Activated naive CD8-positive, alpha-beta T cell (primary cell): ENCODE measurements around the gene MYL6.

ENCODE experiments used
- H3K27ac Mint-ChIP-seq: one replicate; pipeline ENCODE4 v1.8.0; 2021; ENCODE audit warnings: mixed read lengths
- H3K27me3 Mint-ChIP-seq: one replicate; pipeline ENCODE4 v1.8.0; 2021; ENCODE audit warnings: mixed read lengths
- H3K36me3 Mint-ChIP-seq: one replicate; pipeline ENCODE4 v1.8.0; 2021; ENCODE audit warnings: mixed read lengths
- H3K4me1 Mint-ChIP-seq: one replicate; pipeline ENCODE4 v1.8.0; 2021; ENCODE audit warnings: low read depth, mixed read lengths
- H3K4me3 Mint-ChIP-seq: one replicate; pipeline ENCODE4 v1.8.0; 2021; ENCODE audit warnings: mild to moderate bottlenecking, mixed read lengths
- H3K9me3 Mint-ChIP-seq: one replicate; pipeline ENCODE4 v1.8.0; 2021; ENCODE audit warnings: low read depth, mixed read lengths

Gene MYL6

DNA sequence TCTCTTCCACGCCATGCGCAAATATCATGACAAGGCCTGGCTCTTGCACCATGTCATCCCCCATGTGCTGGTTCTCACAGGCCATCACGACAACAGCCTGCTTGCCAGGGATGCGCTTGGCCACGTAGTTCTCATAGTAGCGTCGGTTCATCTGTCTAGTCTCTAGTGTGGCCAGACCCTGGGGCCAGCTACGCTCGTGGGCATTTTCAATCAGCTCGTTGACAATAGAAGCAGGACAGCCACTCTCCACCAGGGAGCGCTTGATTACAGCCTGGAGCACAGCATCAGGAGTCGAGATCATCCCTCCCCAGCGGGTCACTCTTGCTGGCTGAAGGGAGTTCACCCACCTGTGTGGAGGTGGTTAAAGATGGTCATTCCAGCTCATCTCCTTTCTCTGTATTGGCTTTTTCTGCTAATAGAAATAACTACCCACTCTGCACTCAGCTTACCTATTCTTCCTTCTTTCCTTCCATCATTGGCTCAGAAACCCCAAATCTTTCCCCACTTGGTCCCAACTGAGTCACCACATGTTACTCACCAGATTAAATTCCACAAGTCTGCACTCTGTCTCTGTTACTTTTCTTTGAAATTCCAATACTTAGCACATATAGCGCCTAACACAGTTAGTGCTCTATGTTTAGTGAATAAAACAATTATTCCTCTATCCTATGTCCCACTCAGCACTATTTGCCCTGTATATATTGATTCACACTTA lies 48.5 kb downstream of the MYL6 start:
- Mint-ChIP-seq H3K27me3 (no peaks in the 10 kb centered on the region), H3K4me3 (no peak overlapping the region), H3K36me3 (peaks cover 3% of the 10 kb centered on the region), H3K27ac (no peak overlapping the region), H3K4me1 (no peaks in the 10 kb centered on the region), H3K9me3 (no peaks in the 10 kb centered on the region)

DNA sequence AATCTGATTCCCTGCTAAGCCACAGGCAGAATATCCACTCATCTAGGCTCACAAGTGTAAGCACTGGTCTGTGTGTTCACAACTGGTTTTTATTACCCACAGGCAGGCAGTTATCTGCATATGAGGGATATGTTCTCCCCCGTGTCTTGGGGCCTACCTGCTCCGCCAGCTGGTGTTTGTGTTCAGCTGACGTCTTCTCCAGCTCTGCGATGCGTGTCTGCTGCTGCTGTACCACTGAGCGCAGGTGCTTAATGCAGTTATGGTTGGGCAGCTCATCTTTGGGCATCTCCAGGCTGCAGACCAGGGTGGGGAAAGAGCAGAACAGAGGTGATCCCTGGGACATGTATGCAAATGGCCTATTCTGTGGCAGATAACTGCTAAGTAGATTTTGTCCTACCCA lies 49.8 kb downstream of the MYL6 start:
- H3K4me1 Mint-ChIP-seq = no peaks in the 10 kb centered on the region
- no peaks in the 10 kb centered on the region for H3K9me3 Mint-ChIP-seq
- H3K36me3 Mint-ChIP-seq = peaks cover 3% of the 10 kb centered on the region
- H3K4me3 Mint-ChIP-seq = no peak overlapping the region
- H3K27ac Mint-ChIP-seq = no peak overlapping the region
- H3K27me3 Mint-ChIP-seq = no peaks in the 10 kb centered on the region
